T-helper 17 cell (primary cell): Measurements from ENCODE around the gene TSPAN5. TPM values are rescaled to one million over a fixed set of nuclear protein-coding genes. Genes with fewer than 3 reads are reported as not detected.

Experiments used
- ATAC-seq: fragments of 150-1000 bp; cut with Tn5 transposase; 2 replicates; pipeline ENCODE4 v1.10.0; 2021; ENCODE audit warnings: mild to moderate bottlenecking, moderate library complexity
- DNase-seq, 3 donors: peaks; one replicate each; pipeline versions ENCODE4 v3.0.0 to v3.0.0-alpha.2; 2020 to 2021
- H3K9me3 ChIP-seq: one replicate; pipeline ENCODE4 v1.7.0; 2013; ENCODE audit warnings: low read length, mild to moderate bottlenecking; ENCODE audit not compliant: control insufficient read depth, poor library complexity, severe bottlenecking
- H3K27ac Mint-ChIP-seq: one replicate; pipeline ENCODE4 v1.8.0; 2022; ENCODE audit warnings: mild to moderate bottlenecking, moderate library complexity, mixed read lengths
- H3K27me3 Mint-ChIP-seq: one replicate; pipeline ENCODE4 v1.8.0; 2022; ENCODE audit warnings: mixed read lengths
- H3K36me3 Mint-ChIP-seq: one replicate; pipeline ENCODE4 v1.8.0; 2022; ENCODE audit warnings: low read depth, mixed read lengths
- H3K4me1 Mint-ChIP-seq: one replicate; pipeline ENCODE4 v1.8.0; 2022; ENCODE audit warnings: mild to moderate bottlenecking, mixed read lengths
- H3K4me3 Mint-ChIP-seq: one replicate; pipeline ENCODE4 v1.8.0; 2022; ENCODE audit warnings: mild to moderate bottlenecking, moderate library complexity, mixed read lengths
- total RNA-seq, 4 donors: library from RNA in 2 of 4; stranded (reverse) in 2 of 4; gene quantifications; one replicate each; pipeline ENCODE4 v1.2.3 and lab custom pipeline; 2022 to 2026

The TSPAN5 gene
- total RNA-seq, 2 donors from 2014 or later, result 11.8 to 15.2 TPM

DNA sequence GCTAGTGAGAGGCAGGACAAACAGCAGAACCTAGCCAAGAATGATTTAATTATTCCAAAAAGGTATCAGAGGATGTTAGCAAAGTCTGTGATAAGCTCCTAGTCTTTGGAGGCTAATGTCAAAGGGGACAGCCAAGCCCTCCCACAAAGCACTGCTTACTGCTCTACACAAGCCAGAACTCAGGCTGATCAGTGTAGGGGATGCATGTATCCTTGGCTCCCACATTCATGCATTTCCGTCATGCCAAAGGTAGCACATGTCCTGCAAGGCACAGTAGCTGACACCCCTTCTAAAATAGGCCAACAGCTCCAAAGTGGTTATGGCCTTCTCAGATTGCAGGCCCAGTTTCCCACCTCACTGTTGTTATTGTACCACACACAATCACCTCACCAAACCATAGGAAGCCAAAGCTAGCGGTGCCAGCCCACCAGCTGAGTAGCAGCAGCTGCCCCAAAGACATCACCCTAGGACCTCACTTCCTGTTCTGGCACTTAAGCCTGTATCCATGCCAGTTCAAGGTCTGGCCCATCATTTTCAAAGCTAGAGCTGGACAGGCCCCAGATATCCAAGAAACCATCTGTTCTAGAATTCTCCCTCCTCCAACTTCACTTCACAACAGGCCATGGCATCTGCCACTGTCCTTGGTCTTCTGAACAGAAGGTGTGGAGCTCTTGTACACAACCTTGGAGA, 40.9 kb downstream of the TSPAN5 start:
- peaks cover 2% of the 10 kb centered on the region for H3K36me3 Mint-ChIP-seq
- no peak overlapping the region for H3K4me3 Mint-ChIP-seq
- peaks cover 37% of the 10 kb centered on the region for H3K4me1 Mint-ChIP-seq
- ATAC-seq (no peak), DNase-seq (no peak)
- H3K27ac Mint-ChIP-seq, result no peak overlapping the region
- H3K27me3 Mint-ChIP-seq, result no peaks in the 10 kb centered on the region
- H3K9me3 ChIP-seq, result no peaks in the 10 kb centered on the region

DNA sequence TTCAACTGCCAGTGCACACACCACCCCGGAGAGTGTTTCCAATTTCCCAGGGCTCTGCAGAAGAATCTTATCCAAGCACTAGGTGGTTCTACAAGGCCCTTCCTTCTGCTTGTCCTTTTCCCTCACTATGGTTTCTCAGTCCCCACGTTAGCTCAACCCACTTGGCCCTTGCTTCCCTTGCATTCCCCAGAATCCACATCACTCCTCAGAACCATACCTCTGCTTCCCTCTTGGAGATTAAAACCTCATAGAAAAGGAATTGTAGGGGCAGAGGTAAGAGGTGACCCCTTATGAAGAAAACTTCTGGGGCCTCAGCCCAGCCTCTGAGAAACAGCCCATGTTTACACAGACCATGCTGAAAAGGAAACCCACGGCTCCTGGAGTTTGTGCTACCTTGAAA, 42.4 kb downstream of the TSPAN5 start:
- Mint-ChIP-seq H3K4me3 (no peak overlapping the region), H3K27ac (no peak overlapping the region), H3K36me3 (peaks cover 2% of the 10 kb centered on the region), H3K27me3 (no peaks in the 10 kb centered on the region), H3K4me1 (peaks cover 40% of the 10 kb centered on the region)
- no peak for ATAC-seq
- no peaks in the 10 kb centered on the region for H3K9me3 ChIP-seq
- no peak for DNase-seq

- Mint-ChIP-seq H3K27me3 (no peaks in the 10 kb centered on the region), H3K27ac (no peak overlapping the region), H3K36me3 (no peaks in the 10 kb centered on the region), H3K4me1 (peaks cover 36% of the 10 kb centered on the region), H3K4me3 (no peak overlapping the region)
- ATAC-seq (no peak), DNase-seq (no peak)
- no peaks in the 10 kb centered on the region for H3K9me3 ChIP-seq
Measured at GRCh38 chr4:98614662-98615061, 43.7 kb downstream of the TSPAN5 start.

DNA sequence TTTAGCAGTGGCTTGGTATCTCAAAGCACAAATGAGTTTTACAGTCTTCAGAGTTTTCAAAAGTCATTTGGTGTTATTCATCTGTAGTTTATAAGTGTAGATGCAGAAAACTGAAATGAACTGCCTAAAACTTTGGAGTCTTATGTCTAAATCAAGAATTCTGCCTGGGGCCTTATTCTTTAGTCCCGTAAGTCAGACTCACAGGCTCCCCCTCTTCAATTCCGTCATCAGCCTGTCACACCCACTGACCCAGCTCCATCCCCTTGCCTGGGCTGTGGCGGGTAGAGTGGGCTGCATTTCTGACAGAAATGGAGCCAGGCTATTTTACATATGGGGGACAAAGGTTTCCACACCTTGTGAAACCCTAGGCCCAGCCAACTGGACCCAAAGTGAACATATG, 44.3 kb downstream of the TSPAN5 start:
- peaks cover 31% of the 10 kb centered on the region for H3K4me1 Mint-ChIP-seq

GRCh38 chr4:98613453-98614075, 44.8 kb downstream of the TSPAN5 start:
- DNase-seq, result no peak
- Mint-ChIP-seq H3K27me3 (no peaks in the 10 kb centered on the region), H3K36me3 (no peaks in the 10 kb centered on the region), H3K27ac (no peak overlapping the region), H3K4me1 (peaks cover 35% of the 10 kb centered on the region), H3K4me3 (no peak overlapping the region)
- no peaks in the 10 kb centered on the region for H3K9me3 ChIP-seq
- ATAC-seq, result no peak

More for the DNA sequence above, 44.3 kb downstream of the TSPAN5 start:
- ATAC-seq, result no peak
- DNase-seq, result no peak
- Mint-ChIP-seq H3K4me3 (no peak overlapping the region), H3K27me3 (no peaks in the 10 kb centered on the region), H3K27ac (no peak overlapping the region), H3K36me3 (no peaks in the 10 kb centered on the region)
- H3K9me3 ChIP-seq, result no peaks in the 10 kb centered on the region

DNA sequence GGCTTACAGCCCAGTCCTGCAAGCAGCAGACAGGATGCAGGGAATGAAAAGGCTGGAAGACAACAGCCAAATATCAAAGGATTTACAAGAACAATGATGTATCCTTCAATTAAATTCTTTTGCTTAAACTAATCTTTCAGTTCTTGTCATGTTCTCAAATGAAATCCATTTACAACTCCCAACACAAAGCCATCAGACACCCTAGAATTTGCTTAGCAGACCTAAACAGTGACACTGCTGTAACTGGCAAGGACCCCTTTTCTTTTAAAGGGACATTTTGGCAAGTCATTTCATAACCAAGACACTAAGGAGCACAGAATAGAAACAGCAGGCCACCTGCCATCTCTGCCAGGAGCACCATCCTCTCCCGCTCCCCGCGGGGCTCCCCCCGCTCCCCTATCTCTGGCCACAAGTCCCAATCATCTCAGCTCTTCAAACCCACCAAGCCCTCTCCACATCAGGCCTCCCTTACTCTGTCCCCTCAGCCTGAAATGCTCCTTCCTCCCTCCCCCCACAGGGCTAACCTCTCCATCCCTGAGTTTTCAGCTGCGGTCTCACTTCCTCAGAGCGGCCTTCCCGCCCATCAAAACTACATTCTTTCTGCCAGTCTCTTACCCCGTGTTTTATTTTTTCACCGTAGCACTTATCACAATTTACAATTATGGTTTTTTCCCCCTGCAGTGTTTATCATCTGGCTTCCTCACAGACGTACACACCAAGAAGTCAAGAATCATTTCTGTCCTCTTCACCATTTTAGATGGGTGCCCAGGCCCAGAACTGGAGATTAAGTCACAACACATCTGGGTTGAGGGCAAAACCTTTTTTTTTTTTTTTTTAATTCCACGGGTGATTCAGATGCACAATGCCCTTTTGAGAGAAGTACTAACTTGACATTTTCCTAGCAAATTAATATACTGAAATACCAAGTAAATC, 45.8 kb downstream of the TSPAN5 start:
- DNase-seq, result no peak
- Mint-ChIP-seq H3K27ac (peak overlapping the region; percentile 75), H3K27me3 (no peaks in the 10 kb centered on the region), H3K4me3 (no peak overlapping the region), H3K36me3 (no peaks in the 10 kb centered on the region), H3K4me1 (peaks cover 34% of the 10 kb centered on the region)
- no peaks in the 10 kb centered on the region for H3K9me3 ChIP-seq
- ATAC-seq, result no peak

- DNase-seq, result no peak
- no peak overlapping the region for H3K4me3 Mint-ChIP-seq
- peak overlapping the region; percentile 39 for H3K27ac Mint-ChIP-seq
- ATAC-seq, result no peak
- no peaks in the 10 kb centered on the region for H3K9me3 ChIP-seq
- no peaks in the 10 kb centered on the region for H3K27me3 Mint-ChIP-seq
- peaks cover 35% of the 10 kb centered on the region for H3K4me1 Mint-ChIP-seq
- no peaks in the 10 kb centered on the region for H3K36me3 Mint-ChIP-seq
Measured at GRCh38 chr4:98611677-98612317, 46.6 kb downstream of the TSPAN5 start.

GRCh38 chr4:98610926-98611676, 47.3 kb downstream of the TSPAN5 start:
- Mint-ChIP-seq H3K4me1 (peaks cover 39% of the 10 kb centered on the region), H3K36me3 (no peaks in the 10 kb centered on the region), H3K27ac (no peak overlapping the region), H3K27me3 (no peaks in the 10 kb centered on the region), H3K4me3 (no peak overlapping the region)
- H3K9me3 ChIP-seq, result no peaks in the 10 kb centered on the region
- ATAC-seq, result no peak
- no peak for DNase-seq

- DNase-seq, result no peak
- Mint-ChIP-seq H3K4me3 (no peak overlapping the region), H3K36me3 (no peaks in the 10 kb centered on the region), H3K4me1 (peaks cover 42% of the 10 kb centered on the region), H3K27ac (no peak overlapping the region), H3K27me3 (no peaks in the 10 kb centered on the region)
- ATAC-seq, result no peak
- H3K9me3 ChIP-seq, result no peaks in the 10 kb centered on the region
Measured at GRCh38 chr4:98610431-98610830, 48.0 kb downstream of the TSPAN5 start.

DNA sequence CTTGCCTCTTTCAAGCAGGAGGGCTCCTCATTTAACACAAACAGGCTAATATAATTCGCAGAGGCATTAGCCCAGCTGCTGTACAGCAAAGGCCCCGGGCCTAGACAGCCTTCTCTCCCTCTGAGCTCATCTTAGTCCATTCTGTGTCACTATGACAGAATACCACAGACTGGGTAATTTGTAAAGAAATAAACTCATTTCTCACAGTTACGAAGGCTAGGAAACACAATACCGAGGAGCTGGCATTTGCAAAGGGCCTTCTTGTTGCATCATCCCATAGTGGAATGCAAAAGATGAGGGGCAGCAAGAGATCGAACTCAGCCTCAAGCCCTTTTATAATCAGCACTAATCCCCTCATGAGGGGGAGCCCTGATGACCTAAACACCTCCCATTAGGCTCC, 48.5 kb downstream of the TSPAN5 start:
- no peaks in the 10 kb centered on the region for H3K36me3 Mint-ChIP-seq
- peaks cover 42% of the 10 kb centered on the region for H3K4me1 Mint-ChIP-seq
- H3K9me3 ChIP-seq, result no peaks in the 10 kb centered on the region
- no peak for ATAC-seq
- H3K27me3 Mint-ChIP-seq, result no peaks in the 10 kb centered on the region
- DNase-seq, result no peak
- H3K4me3 Mint-ChIP-seq, result no peak overlapping the region
- H3K27ac Mint-ChIP-seq, result no peak overlapping the region

DNA sequence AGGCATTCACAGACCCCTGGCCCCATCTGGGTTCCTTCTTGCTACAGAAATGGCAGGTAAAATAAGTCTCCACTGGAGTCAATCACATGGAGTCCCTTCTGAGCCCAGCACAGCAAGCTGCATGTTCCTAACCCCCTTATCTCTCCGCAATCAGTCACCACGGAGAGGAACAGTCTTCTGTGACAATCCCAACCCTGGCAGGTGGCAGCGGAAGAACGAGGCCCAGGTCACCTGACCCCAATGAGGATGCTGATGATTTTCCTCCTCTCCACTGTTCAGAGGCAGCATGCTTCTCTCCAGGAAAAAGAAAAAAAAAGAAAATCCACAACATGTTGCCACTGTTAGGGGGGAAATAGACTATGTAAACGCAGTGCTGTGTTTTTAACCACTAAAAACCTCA, 50.1 kb downstream of the TSPAN5 start:
- no peaks in the 10 kb centered on the region for H3K9me3 ChIP-seq
- peak overlapping the region; percentile 87 for H3K27ac Mint-ChIP-seq
- H3K4me3 Mint-ChIP-seq, result peak overlapping the region; percentile 52
- peaks cover 51% of the 10 kb centered on the region for H3K4me1 Mint-ChIP-seq
- DNase-seq, result no peak
- H3K36me3 Mint-ChIP-seq, result no peaks in the 10 kb centered on the region
- ATAC-seq, result no peak
- H3K27me3 Mint-ChIP-seq, result no peaks in the 10 kb centered on the region

- no peak for DNase-seq
- no peaks in the 10 kb centered on the region for H3K36me3 Mint-ChIP-seq
- H3K27me3 Mint-ChIP-seq, result no peaks in the 10 kb centered on the region
- H3K4me1 Mint-ChIP-seq, result peaks cover 53% of the 10 kb centered on the region
- H3K27ac Mint-ChIP-seq, result no peak overlapping the region
- no peaks in the 10 kb centered on the region for H3K9me3 ChIP-seq
- H3K4me3 Mint-ChIP-seq, result no peak overlapping the region
- no peak for ATAC-seq
Measured at GRCh38 chr4:98606894-98607293, 51.5 kb downstream of the TSPAN5 start.
